ENCODE data around the gene UNK. TPM values are rescaled to one million over a fixed set of nuclear protein-coding genes. Genes with fewer than 3 reads are reported as not detected.

UNK gene
- total RNA-seq, 6 experiments from 2014 or later: 5.8 to 29.2 (median 11.1) TPM

GRCh38 chr17:75771334-75772281 lies 13.0 kb upstream of the UNK start:
- TF ChIP-seq POLR2A (IDR thresholded peaks at IDR 0.05): no peak
- peak in 2 of 4 donors; percentile 15 to 34 for TF ChIP-seq CTCF (IDR thresholded peaks at IDR 0.05)
- Histone ChIP-seq H3K27me3 (no peaks in the 10 kb centered on the region), H3K9me3 (no peaks in the 10 kb centered on the region), H3K27ac (peak overlapping the region; percentile 38 to 85 (median 63)), H3K4me3 (no peak overlapping the region), H3K4me1 (peaks cover 0 to 45% (median 16%) of the 10 kb centered on the region in 4 donors), H3K36me3 (no peaks in the 10 kb centered on the region)
- WGBS (ENCODE audit: insufficient coverage, low coverage, low lambda C conversion rate, missing lambda C conversion rate): 18% methylated on average over 15 of the region's 17 CpGs
- peak in 2 of 3 donors; percentile 54 to 84 for DNase-seq
- intact Hi-C loops (cut with DNase I): no loop called here
- ATAC-seq: peak; percentile 40 to 67 (median 64)

GRCh38 chr17:75773121-75773807 lies 11.3 kb upstream of the UNK start:
- Histone ChIP-seq H3K27ac (no peak overlapping the region), H3K36me3 (peaks cover 0 to 14% (median 5%) of the 10 kb centered on the region in 4 donors), H3K4me3 (no peak overlapping the region), H3K9me3 (no peaks in the 10 kb centered on the region), H3K27me3 (no peaks in the 10 kb centered on the region), H3K4me1 (peaks cover 0 to 62% (median 22%) of the 10 kb centered on the region in 4 donors)
- no peak for TF ChIP-seq CTCF (IDR thresholded peaks at IDR 0.05)
- ATAC-seq (no peak), DNase-seq (peak in 2 of 3 donors; percentile 44 to 54)
- intact Hi-C loops (cut with DNase I): no loop called here
- WGBS (ENCODE audit: insufficient coverage, low coverage, low lambda C conversion rate, missing lambda C conversion rate): 89% methylated on average over 5 of the region's 12 CpGs

- Histone ChIP-seq H3K27ac (no peak overlapping the region), H3K9me3 (no peaks in the 10 kb centered on the region), H3K4me3 (no peak overlapping the region), H3K4me1 (peaks cover 0 to 63% (median 22%) of the 10 kb centered on the region in 4 donors), H3K27me3 (no peaks in the 10 kb centered on the region), H3K36me3 (peaks cover 0 to 19% (median 10%) of the 10 kb centered on the region in 4 donors)
- ATAC-seq (no peak), DNase-seq (peak in 2 of 3 donors; percentile 17 to 54)
- TF ChIP-seq POLR2A (IDR thresholded peaks at IDR 0.05): no peak
- no peak for TF ChIP-seq CTCF (IDR thresholded peaks at IDR 0.05)
- intact Hi-C loops (cut with DNase I): no loop called here
- 90% methylated on average over 12 of the region's 15 CpGs for WGBS (ENCODE audit: insufficient coverage, low coverage, low lambda C conversion rate, missing lambda C conversion rate)
These were observed 10.7 kb upstream of the UNK start for GRCh38 chr17:75773808-75774470.

GRCh38 chr17:75774471-75774990 lies 10.1 kb upstream of the UNK start:
- Histone ChIP-seq H3K4me3 (no peak overlapping the region), H3K4me1 (peaks cover 0 to 60% (median 21%) of the 10 kb centered on the region in 4 donors), H3K27me3 (no peaks in the 10 kb centered on the region), H3K36me3 (peaks cover 0 to 19% (median 10%) of the 10 kb centered on the region in 4 donors), H3K9me3 (no peaks in the 10 kb centered on the region), H3K27ac (no peak overlapping the region)
- ATAC-seq: no peak
- no CpG with 5 or more reads among the region's 4 CpGs for WGBS (ENCODE audit: insufficient coverage, low coverage, low lambda C conversion rate, missing lambda C conversion rate)
- TF ChIP-seq CTCF (IDR thresholded peaks at IDR 0.05): no peak
- TF ChIP-seq POLR2A (IDR thresholded peaks at IDR 0.05): no peak
- DNase-seq: peak in 1 of 3 donors; percentile 32
- intact Hi-C loops (cut with DNase I): no loop called here

All from right lobe of liver (tissue), 6 donors.